ENCODE measurements around the gene GLIS1. TPM values are rescaled to one million over a fixed set of nuclear protein-coding genes. Genes with fewer than 3 reads are reported as not detected.

Gene GLIS1
- total and polyA plus RNA-seq, 2 of the 8 experiments (the other 6 are each of a cell fraction or from before 2014, with no cell fraction given), result 0.15 to 0.22 TPM

GRCh38 chr1:53546409-53547155 is 192.4 kb downstream of the GLIS1 start:
- no peak overlapping the region for H3K4ac ChIP-seq (replicated peaks; ENCODE audit: insufficient read length, low read depth, low read length)
- no peaks in the 10 kb centered on the region; the same call in 1 of the 2 replicates for H3K23me2 ChIP-seq (ENCODE audit: low read depth, low read length)
- no peak overlapping the region for H3K27ac ChIP-seq (ENCODE audit: low read depth, low read length)
- no peak overlapping the region for H2BK120ac ChIP-seq (replicated peaks; ENCODE audit: low read depth, low read length)
- no peak overlapping the region for H4K5ac ChIP-seq (ENCODE audit: insufficient read length, low read depth, low read length)
- H3K27me3 ChIP-seq (replicated peaks in 1 of 4; ENCODE audit: control insufficient read depth in 3 of 4, extremely low read depth in 1 of 4, insufficient read depth in 3 of 4, low read length in 3 of 4), result 0 out of 7 replicates have a peak, but pooled peaks cover 0 to 2% (median 0%) of the 10 kb centered on the region in 4 experiments
- H3K9ac ChIP-seq (replicated peaks in 1 of 4; ENCODE audit: extremely low read depth in 1 of 4, low read depth in 3 of 4, low read length in 3 of 4), result no peak overlapping the region
- FAIRE-seq, result no peak
- no peak overlapping the region for H3K14ac ChIP-seq (ENCODE audit: insufficient read length)
- no peak overlapping the region for H4K8ac ChIP-seq (ENCODE audit: extremely low read depth, insufficient read depth, low read length)
- H2BK15ac ChIP-seq (ENCODE audit: low read length), result no peak overlapping the region
- H3K56ac ChIP-seq (replicated peaks; ENCODE audit: insufficient read length, low read depth, low read length), result no peak overlapping the region
- H3K79me2 ChIP-seq (ENCODE audit: control insufficient read depth in 1 of 2, insufficient read depth in 2 of 2, low read length in 2 of 2), result no peaks in the 10 kb centered on the region
- no peak overlapping the region for H3K23ac ChIP-seq (ENCODE audit: insufficient read length)
- no peak for DNase-seq (ENCODE audit: low read depth in 1 of 2, low spot score in 2 of 2)
- H3K18ac ChIP-seq (ENCODE audit: extremely low read depth, low read length), result no peak overlapping the region
- no peak overlapping the region for H2AFZ ChIP-seq (ENCODE audit: low read length)
- no peaks in the 10 kb centered on the region for H3K9me3 ChIP-seq (ENCODE audit: insufficient read depth in 2 of 2, low read depth in 1 of 2, low read length in 1 of 2)
- CTCF ChIA-PET (ENCODE audit: partially characterized antibody), result interaction anchor here (0.9 to 1.9 kb wide), 2 partner anchors 30 to 61 kb away, joined by 3 to 4 read pairs; no protein-coding TSS in a partner anchor
- H3K4me1 ChIP-seq (replicated peaks in 1 of 4; ENCODE audit: control insufficient read depth in 3 of 4, insufficient read depth in 4 of 4, low read length in 3 of 4), result peaks cover 0 to 4% (median 2%) of the 10 kb centered on the region in 4 experiments; a peak in 5 of 7 replicates
- H2BK12ac ChIP-seq (ENCODE audit: low read depth, low read length), result no peak overlapping the region
- H3K4me2 ChIP-seq (ENCODE audit: insufficient read depth in 1 of 2, low read depth in 2 of 2, low read length in 2 of 2), result no peak overlapping the region
- no peak overlapping the region for H4K91ac ChIP-seq (replicated peaks; ENCODE audit: insufficient read length, low read length)
- no peaks in the 10 kb centered on the region for H3K36me3 ChIP-seq (ENCODE audit: control insufficient read depth in 2 of 4, insufficient read depth in 4 of 4, low read length in 3 of 4)
- no peaks in the 10 kb centered on the region for H4K20me1 ChIP-seq (replicated peaks in 1 of 2; ENCODE audit: control insufficient read depth in 1 of 2, insufficient read depth in 2 of 2, low read length in 2 of 2)
- no peak overlapping the region for H3K4me3 ChIP-seq (ENCODE audit: extremely low read depth in 1 of 4, insufficient read depth in 2 of 4, low read depth in 3 of 4, low read length in 4 of 4)
- WGBS, 2 experiments (ENCODE audit: extremely low coverage in 1 of 2, insufficient coverage in 1 of 2, insufficient read length in 1 of 2, insufficient replicate concordance in 2 of 2, low coverage in 1 of 2, low lambda C conversion rate in 2 of 2, missing lambda C conversion rate in 1 of 2), result 90% methylated on average over 13 of the region's 13 CpGs; no CpG with 5 or more reads in 1 of the 2 experiments
- H2BK20ac ChIP-seq (ENCODE audit: low read length), result no peak overlapping the region
- no peak overlapping the region for H2BK5ac ChIP-seq (ENCODE audit: low read depth, low read length)
- no peak overlapping the region for H2AK5ac ChIP-seq (ENCODE audit: low read depth, low read length)
- POLR2A ChIA-PET (ENCODE audit: partially characterized antibody), result no interaction called here
- no peaks in the 10 kb centered on the region for H3K79me1 ChIP-seq (ENCODE audit: low read depth, low read length)
- TF ChIP-seq EZH2 (IDR thresholded peaks at IDR 0.05; ENCODE audit: low read depth, low read length, severe bottlenecking) (no peak), SP1 (IDR thresholded peaks at IDR 0.05; ENCODE audit: low read depth, low read length) (no peak), MAX (IDR thresholded peaks at IDR 0.05) (no peak), HDAC2 (IDR thresholded peaks at IDR 0.05; ENCODE audit: borderline replicate concordance in 1 of 2, low read depth in 2 of 2, low read length in 2 of 2) (no peak), GABPA (IDR thresholded peaks at IDR 0.05; ENCODE audit: borderline replicate concordance, insufficient read depth, low read length) (no peak), ASH2L (IDR thresholded peaks at IDR 0.05; ENCODE audit: low read length) (no peak), EGR1 (IDR thresholded peaks at IDR 0.05; ENCODE audit: borderline replicate concordance, low read depth, low read length) (no peak), TCF12 (IDR thresholded peaks at IDR 0.05; ENCODE audit: low read depth, low read length) (no peak), BCL11A (IDR thresholded peaks at IDR 0.05; ENCODE audit: low read depth in 2 of 2, low read length in 2 of 2) (no peak), MAFK (IDR thresholded peaks at IDR 0.05; ENCODE audit: low read depth, low read length) (no peak), CHD1 (IDR thresholded peaks at IDR 0.05; ENCODE audit: low read depth, low read length) (no peak), SP4 (IDR thresholded peaks at IDR 0.05; ENCODE audit: low read length) (no peak), RXRA (IDR thresholded peaks at IDR 0.05; ENCODE audit: insufficient read depth, low read depth, low read length) (no peak)

Measured in H1 (cell line).